ENCODE data around the gene DIP2C.
A peak's percentile ranks its signal among the peaks of the same experiment; 100 is the strongest.
"Not testable (repeated sequence)": the region's sequence is repeated elsewhere in the genome, so short reads cannot be mapped to it uniquely, and the experiment has no call there.

Gene DIP2C

GRCh38 chr10:429696-430095 is 259.8 kb downstream of the DIP2C start:
- DNase-seq = no peak
- Histone ChIP-seq H3K9me3 (no peaks in the 10 kb centered on the region), H3K4me3 (no peak overlapping the region), H3K27me3 (no peaks in the 10 kb centered on the region), H3K27ac (no peak overlapping the region), H3K36me3 (no peaks in the 10 kb centered on the region), H3K4me1 (no peaks in the 10 kb centered on the region)
- intact Hi-C loops (cut with DNase I; ENCODE audit: low total_unique reads) = no loop called here
- TF ChIP-seq, protein P1, sequence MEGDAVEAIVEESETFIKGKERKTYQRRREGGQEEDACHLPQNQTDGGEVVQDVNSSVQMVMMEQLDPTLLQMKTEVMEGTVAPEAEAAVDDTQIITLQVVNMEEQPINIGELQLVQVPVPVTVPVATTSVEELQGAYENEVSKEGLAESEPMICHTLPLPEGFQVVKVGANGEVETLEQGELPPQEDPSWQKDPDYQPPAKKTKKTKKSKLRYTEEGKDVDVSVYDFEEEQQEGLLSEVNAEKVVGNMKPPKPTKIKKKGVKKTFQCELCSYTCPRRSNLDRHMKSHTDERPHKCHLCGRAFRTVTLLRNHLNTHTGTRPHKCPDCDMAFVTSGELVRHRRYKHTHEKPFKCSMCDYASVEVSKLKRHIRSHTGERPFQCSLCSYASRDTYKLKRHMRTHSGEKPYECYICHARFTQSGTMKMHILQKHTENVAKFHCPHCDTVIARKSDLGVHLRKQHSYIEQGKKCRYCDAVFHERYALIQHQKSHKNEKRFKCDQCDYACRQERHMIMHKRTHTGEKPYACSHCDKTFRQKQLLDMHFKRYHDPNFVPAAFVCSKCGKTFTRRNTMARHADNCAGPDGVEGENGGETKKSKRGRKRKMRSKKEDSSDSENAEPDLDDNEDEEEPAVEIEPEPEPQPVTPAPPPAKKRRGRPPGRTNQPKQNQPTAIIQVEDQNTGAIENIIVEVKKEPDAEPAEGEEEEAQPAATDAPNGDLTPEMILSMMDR (IDR thresholded peaks at IDR 0.05) = no peak

- Histone ChIP-seq H3K4me1 (no peaks in the 10 kb centered on the region), H3K9me3 (no peaks in the 10 kb centered on the region), H3K4me3 (no peak overlapping the region), H3K27ac (no peak overlapping the region), H3K27me3 (no peaks in the 10 kb centered on the region), H3K36me3 (no peaks in the 10 kb centered on the region)
- intact Hi-C loops (cut with DNase I; ENCODE audit: low total_unique reads) = no loop called here
- TF ChIP-seq, protein P1 (IDR thresholded peaks at IDR 0.05) = no peak
- no peak for DNase-seq
Observed at GRCh38 chr10:427761-428519, 261.5 kb downstream of the DIP2C start.

DNA sequence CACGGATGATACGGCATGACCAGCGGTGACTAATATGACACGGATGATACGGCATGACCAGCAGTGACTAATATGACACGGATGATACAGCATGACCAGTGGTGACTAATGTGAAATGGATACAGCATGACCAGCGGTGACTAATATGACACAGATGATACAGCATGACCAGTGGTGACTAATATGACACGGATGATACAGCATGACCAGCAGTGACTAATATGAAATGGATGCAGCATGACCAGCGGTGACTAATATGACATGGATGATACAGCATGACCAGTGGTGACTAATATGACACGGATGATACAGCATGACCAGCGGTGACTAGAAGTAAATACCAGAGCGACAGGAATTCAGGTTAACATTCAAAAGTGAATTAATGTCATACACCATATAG is 264.1 kb downstream of the DIP2C start:
- H3K4me3 ChIP-seq; intact Hi-C loops (cut with DNase I; ENCODE audit: low total_unique reads); H3K9me3 ChIP-seq: not testable (repeated sequence)

GRCh38 chr10:424724-425123 is 264.7 kb downstream of the DIP2C start:
- H3K4me3 ChIP-seq; DNase-seq; H3K27ac ChIP-seq; H3K9me3 ChIP-seq; H3K27me3 ChIP-seq; intact Hi-C loops (cut with DNase I; ENCODE audit: low total_unique reads): not testable (repeated sequence)
- H3K36me3 ChIP-seq = peaks cover 2 to 16% (median 8%) of the 10 kb centered on the region in 3 donors
- H3K4me1 ChIP-seq = peaks cover 0 to 16% (median 0%) of the 10 kb centered on the region in 4 donors

More for the DNA sequence above, 264.1 kb downstream of the DIP2C start:
- Histone ChIP-seq H3K4me1 (peaks cover 0 to 11% (median 0%) of the 10 kb centered on the region in 4 donors), H3K36me3 (peaks cover 0 to 14% (median 4%) of the 10 kb centered on the region in 3 donors)
- not testable (repeated sequence) for H3K27ac ChIP-seq, H3K27me3 ChIP-seq, DNase-seq

- no peak for DNase-seq
- intact Hi-C loops (cut with DNase I; ENCODE audit: low total_unique reads) = no loop called here
- TF ChIP-seq, protein P1 (IDR thresholded peaks at IDR 0.05) = no peak
Observed at GRCh38 chr10:423178-423577, 266.3 kb downstream of the DIP2C start.

DNA sequence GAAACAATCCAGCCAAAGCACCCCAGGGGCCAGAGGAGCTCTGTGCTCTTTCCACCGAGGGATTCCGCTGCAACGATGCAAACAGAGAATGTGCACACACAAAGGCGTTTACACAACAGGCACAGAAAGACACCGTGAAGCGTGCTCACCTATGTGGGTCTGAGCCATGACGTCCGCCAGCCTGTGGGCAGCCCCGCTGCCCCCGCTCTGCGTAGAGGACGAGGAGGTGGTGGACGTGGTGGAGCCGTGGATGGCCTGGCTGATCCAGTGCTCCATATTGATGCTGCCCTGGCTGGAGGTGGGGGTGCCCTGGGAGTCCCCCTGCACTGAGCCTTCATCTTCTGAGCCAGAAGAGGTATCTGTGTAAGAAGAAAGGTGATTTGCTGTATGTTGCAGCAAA is 266.8 kb downstream of the DIP2C start:
- Histone ChIP-seq H3K36me3 (peaks cover 15 to 30% (median 15%) of the 10 kb centered on the region in 3 donors), H3K27me3 (no peaks in the 10 kb centered on the region), H3K4me3 (no peak overlapping the region), H3K27ac (peak overlapping the region in 1 of 2 donors; percentile 50), H3K9me3 (no peaks in the 10 kb centered on the region), H3K4me1 (peaks cover 0 to 16% (median 0%) of the 10 kb centered on the region in 4 donors)
- intact Hi-C loops (cut with DNase I; ENCODE audit: low total_unique reads) = no loop called here
- TF ChIP-seq, protein P1 (IDR thresholded peaks at IDR 0.05) = no peak
- no peak for DNase-seq

More at GRCh38 chr10:423178-423577, 266.3 kb downstream of the DIP2C start:
- Histone ChIP-seq H3K27ac (no peak overlapping the region), H3K36me3 (peaks cover 15 to 29% (median 15%) of the 10 kb centered on the region in 3 donors), H3K9me3 (no peaks in the 10 kb centered on the region), H3K27me3 (no peaks in the 10 kb centered on the region), H3K4me3 (no peak overlapping the region), H3K4me1 (peaks cover 0 to 16% (median 0%) of the 10 kb centered on the region in 4 donors)
